PC-9 (cell line): ENCODE data around the gene GPHA2. TPM values are rescaled to one million over a fixed set of nuclear protein-coding genes. Genes with fewer than 3 reads are reported as not detected.

Experiments
- BruUV-seq: library from RNA; stranded (reverse); fragments of 400-500 nt; replicated peaks from 2 replicates; lab custom pipeline; 2021; lab: Mats Ljungman, UMichigan
- CTCF ChIA-PET: fragments of 300-600 bp; sonication (Branson Sonifier 250); formaldehyde crosslinking; loops from one replicate; lab custom pipeline; 2022; ENCODE audit warnings: antibody characterized with exemption; lab: Charles Lee
- POLR2A ChIA-PET: fragments of 300-600 bp; sonication (Branson Sonifier 250); formaldehyde crosslinking; loops from one replicate; lab custom pipeline; 2022; ENCODE audit warnings: antibody characterized with exemption; ENCODE audit not compliant: unreplicated experiment; lab: Charles Lee
- DNase-seq, 2 experiments: peaks; one replicate each; pipeline versions ENCODE4 v3.0.0 to v3.0.0-alpha.2; 2015 to 2022; ENCODE audit warnings: mixed read lengths in 1 of 2
- H2AFZ ChIP-seq: fragments of 200-600 bp; sonication (generic); 2 replicates; pipeline ENCODE4 v1.8.1; 2017; ENCODE audit warnings: antibody characterized with exemption
- H3F3A ChIP-seq: fragments of 200-600 bp; sonication (generic); 2 replicates; pipeline ENCODE4 v1.8.1; 2017; ENCODE audit warnings: antibody characterized with exemption, mild to moderate bottlenecking, low read depth; ENCODE audit not compliant: insufficient read depth
- H3K27ac ChIP-seq: fragments of 200-600 bp; sonication (generic); 2 replicates; pipeline ENCODE4 v1.6.1; 2016; ENCODE audit warnings: mixed run types
- H3K27me3 ChIP-seq: fragments of 200-600 bp; sonication (generic); 2 replicates; pipeline ENCODE4 v1.6.1; 2016; ENCODE audit warnings: low read depth, mixed run types; ENCODE audit not compliant: insufficient read depth
- H3K36me3 ChIP-seq: fragments of 200-600 bp; sonication (generic); 2 replicates; pipeline ENCODE4 v1.6.1; 2016; ENCODE audit warnings: low read depth, mixed run types
- H3K4me1 ChIP-seq: fragments of 200-600 bp; sonication (generic); replicated peaks from 2 replicates; pipeline ENCODE4 v1.6.1; 2016; ENCODE audit warnings: mixed run types; ENCODE audit not compliant: insufficient read depth
- H3K4me2 ChIP-seq: fragments of 200-600 bp; sonication (generic); 2 replicates; pipeline ENCODE4 v1.6.1; 2017; ENCODE audit warnings: mixed run types
- H3K4me3 ChIP-seq: fragments of 200-600 bp; sonication (generic); 2 replicates; pipeline ENCODE4 v1.6.1; 2016; ENCODE audit warnings: mixed run types
- H3K79me2 ChIP-seq: fragments of 200-600 bp; sonication (generic); 2 replicates; pipeline ENCODE4 v1.6.1; 2017; ENCODE audit warnings: low read depth, mixed run types
- H3K9me2 ChIP-seq: fragments of 200-600 bp; sonication (generic); 2 replicates; pipeline ENCODE4 v1.8.1; 2017; ENCODE audit warnings: mild to moderate bottlenecking; ENCODE audit not compliant: insufficient read depth
- H3K9me3 ChIP-seq: fragments of 200-600 bp; sonication (generic); 2 replicates; pipeline ENCODE4 v1.8.1; 2016; ENCODE audit warnings: low read depth; ENCODE audit not compliant: insufficient read depth
- H4K20me1 ChIP-seq: fragments of 200-600 bp; sonication (generic); 2 replicates; pipeline ENCODE4 v1.8.1; 2017; ENCODE audit not compliant: insufficient read depth
- CTCF ChIP-seq: fragments of 200-600 bp; sonication (generic); conservative IDR thresholded peaks from 2 replicates; pipeline ENCODE4 v1.6.1; 2017; ENCODE audit warnings: mixed run types, antibody characterized with exemption, mild to moderate bottlenecking, moderate library complexity
- EZH2 ChIP-seq: fragments of 200-600 bp; sonication (generic); IDR thresholded peaks from 2 replicates; pipeline ENCODE4 v1.8.0; 2017; ENCODE audit warnings: antibody characterized with exemption, low read depth
- intact Hi-C: fragments of 100-400 bp; cut with micrococcal nuclease; formaldehyde crosslinking; loops from one replicate; pipeline ENCODE4 v1.10.0; 2022; ENCODE audit not compliant: unreplicated experiment
- total RNA-seq: library from RNA; stranded (reverse); gene quantifications from 2 replicates; pipeline ENCODE4 v1.2.3, GENCODE V29; 2021

GPHA2 gene
- total RNA-seq, 1 experiment from 2014 or later: 1.0 TPM

DNA sequence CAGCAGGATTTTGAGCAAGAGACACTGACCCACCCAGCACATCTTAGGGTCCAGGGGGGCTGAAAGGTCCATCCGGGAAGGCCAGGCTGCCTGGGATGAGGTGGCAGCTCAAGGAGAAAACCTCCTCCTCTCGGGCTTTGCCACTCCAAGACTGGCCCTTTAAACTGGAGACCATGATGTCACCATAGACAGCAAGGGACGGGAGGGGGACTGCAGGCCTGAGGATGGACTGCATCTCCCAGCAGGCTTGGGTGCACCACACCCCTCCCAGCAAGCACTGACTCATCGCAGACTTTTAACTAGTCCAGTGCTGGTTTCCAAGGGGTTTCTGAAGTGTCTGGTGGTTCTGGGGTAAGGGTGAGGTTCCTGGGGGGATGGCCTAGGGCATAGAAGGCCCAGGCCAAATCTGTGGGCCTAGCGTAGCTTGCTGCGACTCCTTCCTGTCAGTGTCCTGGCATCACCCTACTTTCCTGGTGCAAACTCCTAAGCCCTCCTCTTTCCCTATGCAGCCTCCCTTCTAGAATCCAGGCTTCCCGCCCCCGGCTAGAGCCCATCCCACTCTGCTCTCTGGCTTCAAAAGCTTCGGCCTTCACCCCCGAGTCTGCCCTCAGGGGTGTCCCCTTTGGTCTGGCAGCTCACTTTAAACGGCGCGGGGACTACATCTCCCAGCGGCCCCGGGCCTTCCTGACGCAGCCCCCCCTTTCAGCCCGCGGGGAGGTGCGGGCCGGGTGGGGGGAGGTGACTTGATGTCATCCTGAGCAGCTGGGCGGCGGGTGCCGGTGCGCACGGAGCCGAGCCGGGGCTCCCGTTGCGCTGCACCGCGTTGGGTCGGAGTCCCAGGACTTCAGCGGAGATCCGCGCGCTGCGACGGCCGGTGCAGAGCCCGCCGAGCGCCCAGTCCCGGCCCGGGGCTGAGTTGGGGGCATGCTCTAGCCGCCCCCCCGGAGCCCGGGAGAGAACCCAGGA lies 11.5 kb downstream of the GPHA2 start, which contains the start of gene PPP2R5B:
TSS of gene PPP2R5B (plus strand) at position 746 of the 966 bp plus-strand sequence. CDS start 1,046 bp downstream, outside the sequence.
- H3F3A ChIP-seq: no peaks in the 10 kb centered on the region
- no peak for TF ChIP-seq EZH2
- TF ChIP-seq CTCF: no peak
- H3K9me3 ChIP-seq: no peaks in the 10 kb centered on the region
- H3K9me2 ChIP-seq: no peaks in the 10 kb centered on the region
- no peaks in the 10 kb centered on the region for H3K79me2 ChIP-seq
- H3K36me3 ChIP-seq: no peaks in the 10 kb centered on the region
- peak within 1 kb of the TSS; percentile 94 for H2AFZ ChIP-seq
- POLR2A ChIA-PET: interaction anchor here (0.5 to 1.1 kb wide), 3 partner anchors 73 to 495 kb away, joined by 4 to 6 read pairs (median 6); partner anchors contain the start of gene BATF2
- H3K27me3 ChIP-seq: no peaks in the 10 kb centered on the region
- H3K4me3 ChIP-seq: peak within 1 kb of the TSS; percentile 66
- peak; percentile 91 for DNase-seq
- no peaks in the 10 kb centered on the region for H4K20me1 ChIP-seq
- H3K27ac ChIP-seq: peak within 1 kb of the TSS; percentile 58
- intact Hi-C loops: loop anchor here (1.0 to 2.0 kb wide), 4 partner anchors 46 to 193 kb away; partner anchors contain the start of genes SNX15 and ZNHIT2
- TSS peak; percentile 23 for BruUV-seq
- peak within 1 kb of the TSS; percentile 94 for H3K4me2 ChIP-seq
- CTCF ChIA-PET: interaction anchor here (0.6 to 1.3 kb wide), 5 partner anchors 73 to 399 kb away, joined by 3 to 6 read pairs (median 4); partner anchors contain the start of genes BATF2 and SF1
- H3K4me1 ChIP-seq: peaks cover 11% of the 10 kb centered on the region

DNA sequence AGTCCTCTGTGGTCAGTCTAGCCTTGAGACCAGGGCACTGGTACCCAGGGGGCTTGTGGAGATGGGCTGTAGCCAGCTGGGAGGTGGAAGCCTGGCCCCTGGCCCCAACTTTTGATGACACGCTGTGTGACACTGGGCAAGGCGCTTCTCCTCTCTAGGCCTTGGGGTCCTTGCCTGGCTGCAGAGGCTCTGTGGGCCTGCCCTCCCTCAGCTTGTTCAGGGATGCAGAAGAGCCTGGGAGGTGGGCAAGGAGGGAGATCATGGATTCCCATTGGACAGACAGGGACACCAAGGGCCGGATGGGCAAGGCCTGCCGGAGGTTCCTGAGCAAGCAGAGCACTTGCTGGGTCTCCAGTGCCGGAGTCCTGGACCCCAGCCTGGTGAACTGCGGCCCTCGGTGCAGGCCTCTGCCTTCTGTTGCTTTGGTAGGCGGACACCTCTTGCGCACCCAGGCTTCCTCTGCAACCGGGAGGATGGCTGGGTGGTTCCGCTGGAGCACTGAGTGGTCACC lies 12.5 kb downstream of the GPHA2 start:
- DNase-seq: no peak
- no peaks in the 10 kb centered on the region for H3K36me3 ChIP-seq
- H3K4me2 ChIP-seq: no peak overlapping the region
- POLR2A ChIA-PET: interaction anchor here (1.1 kb wide), 1 partner anchor 74 kb away, joined by 4 read pairs; the partner anchor contains the start of gene BATF2
- no peaks in the 10 kb centered on the region for H3K27me3 ChIP-seq
- peaks cover 2% of the 10 kb centered on the region; the same call in 1 of the 2 replicates for H3F3A ChIP-seq
- no peaks in the 10 kb centered on the region for H3K79me2 ChIP-seq
- CTCF ChIA-PET: interaction anchor here (0.6 kb wide), 1 partner anchor 400 kb away, joined by 6 read pairs; no protein-coding TSS in a partner anchor
- no peak overlapping the region for H3K4me3 ChIP-seq
- no peaks in the 10 kb centered on the region for H3K9me2 ChIP-seq
- intact Hi-C loops: no loop called here
- BruUV-seq: no TSS peak
- peaks cover 14% of the 10 kb centered on the region for H3K4me1 ChIP-seq
- TF ChIP-seq CTCF (no peak), EZH2 (no peak)
- H2AFZ ChIP-seq: no peak overlapping the region
- no peaks in the 10 kb centered on the region for H3K9me3 ChIP-seq
- H3K27ac ChIP-seq: no peak overlapping the region
- H4K20me1 ChIP-seq: no peaks in the 10 kb centered on the region

GRCh38 chr11:64921384-64921783 lies 14.3 kb downstream of the GPHA2 start:
- ChIA-PET POLR2A (interaction anchor here (0.6 kb wide), 1 partner anchor 75 kb away, joined by 5 read pairs; the partner anchor contains the start of gene BATF2), CTCF (no interaction called here)
- intact Hi-C loops: no loop called here
- no peak overlapping the region for H3K27ac ChIP-seq
- peaks cover 4% of the 10 kb centered on the region for H3K79me2 ChIP-seq
- H3K4me3 ChIP-seq: no peak overlapping the region
- H4K20me1 ChIP-seq: no peaks in the 10 kb centered on the region
- DNase-seq: no peak
- no peaks in the 10 kb centered on the region for H3K36me3 ChIP-seq
- H3F3A ChIP-seq: peaks cover 14% of the 10 kb centered on the region; the same call in 1 of the 2 replicates
- H3K9me2 ChIP-seq: no peaks in the 10 kb centered on the region
- no TSS peak for BruUV-seq
- no peaks in the 10 kb centered on the region for H3K27me3 ChIP-seq
- H3K9me3 ChIP-seq: no peaks in the 10 kb centered on the region
- H3K4me1 ChIP-seq: peaks cover 21% of the 10 kb centered on the region
- no peak overlapping the region for H2AFZ ChIP-seq
- no peak for TF ChIP-seq EZH2
- no peak overlapping the region for H3K4me2 ChIP-seq
